Tibial nerve (tissue), 4 donors: ENCODE results near the gene ATG14.

ENCODE experiments used
- EP300 ChIP-seq, 2 donors: sonication (generic); formaldehyde crosslinking; IDR thresholded peaks; one replicate each; pipeline ENCODE4 v1.6.1; 2017; ENCODE audit warnings: antibody characterized with exemption in 2 of 2, mild to moderate bottlenecking in 1 of 2
- POLR2A ChIP-seq, 2 donors: fragments of 450-650 bp; IDR thresholded peaks; one replicate each; pipeline ENCODE4 v1.6.1; 2017; ENCODE audit warnings: antibody characterized with exemption in 2 of 2, mild to moderate bottlenecking in 2 of 2, moderate library complexity in 2 of 2
- TF ChIP-seq, protein P1 (sequence below), 5 experiments: fragments of 200-600 bp in 3 of 5; fragments of 450-650 bp in 2 of 5; sonication (generic) in 3 of 5; IDR thresholded peaks; one replicate each; pipeline ENCODE4 v1.5.1; 2016 to 2019; ENCODE audit warnings: antibody characterized with exemption in 5 of 5, mild to moderate bottlenecking in 3 of 5, moderate library complexity in 2 of 5

DNA sequence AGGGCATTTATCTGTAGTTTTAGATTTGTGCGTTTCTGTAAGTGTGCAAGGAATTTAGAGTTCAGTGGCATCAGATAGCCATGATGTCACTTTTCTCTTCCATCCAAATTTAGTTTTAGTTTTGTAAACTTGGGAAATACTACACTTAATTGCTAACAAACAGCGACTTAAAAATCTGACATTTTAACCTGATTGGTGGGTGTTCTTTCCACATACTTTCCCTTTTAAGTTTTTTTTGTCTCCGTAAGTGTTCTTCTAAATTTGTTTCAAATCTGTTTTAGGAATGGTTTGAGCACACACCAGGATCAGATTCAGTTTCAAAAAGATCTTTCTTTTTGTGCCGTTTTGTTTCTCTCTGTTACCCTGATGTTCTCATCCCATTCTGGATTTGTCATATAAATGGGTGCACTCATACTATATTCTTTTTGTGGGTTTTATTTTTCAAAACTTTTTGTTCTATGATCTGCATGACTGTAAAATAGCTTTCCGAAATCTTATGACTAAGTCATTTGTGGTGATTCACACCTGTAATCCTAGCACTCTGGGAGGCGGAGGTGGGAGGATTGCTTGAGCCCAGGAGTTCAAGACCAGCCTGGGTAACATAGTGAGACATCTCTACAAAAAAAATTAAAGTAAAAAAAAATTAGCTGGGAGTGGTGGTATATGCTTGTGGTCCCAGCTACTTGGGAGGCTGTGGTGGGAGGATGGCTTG is 81.5 kb downstream of the ATG14 start:
- TF ChIP-seq, protein P1, sequence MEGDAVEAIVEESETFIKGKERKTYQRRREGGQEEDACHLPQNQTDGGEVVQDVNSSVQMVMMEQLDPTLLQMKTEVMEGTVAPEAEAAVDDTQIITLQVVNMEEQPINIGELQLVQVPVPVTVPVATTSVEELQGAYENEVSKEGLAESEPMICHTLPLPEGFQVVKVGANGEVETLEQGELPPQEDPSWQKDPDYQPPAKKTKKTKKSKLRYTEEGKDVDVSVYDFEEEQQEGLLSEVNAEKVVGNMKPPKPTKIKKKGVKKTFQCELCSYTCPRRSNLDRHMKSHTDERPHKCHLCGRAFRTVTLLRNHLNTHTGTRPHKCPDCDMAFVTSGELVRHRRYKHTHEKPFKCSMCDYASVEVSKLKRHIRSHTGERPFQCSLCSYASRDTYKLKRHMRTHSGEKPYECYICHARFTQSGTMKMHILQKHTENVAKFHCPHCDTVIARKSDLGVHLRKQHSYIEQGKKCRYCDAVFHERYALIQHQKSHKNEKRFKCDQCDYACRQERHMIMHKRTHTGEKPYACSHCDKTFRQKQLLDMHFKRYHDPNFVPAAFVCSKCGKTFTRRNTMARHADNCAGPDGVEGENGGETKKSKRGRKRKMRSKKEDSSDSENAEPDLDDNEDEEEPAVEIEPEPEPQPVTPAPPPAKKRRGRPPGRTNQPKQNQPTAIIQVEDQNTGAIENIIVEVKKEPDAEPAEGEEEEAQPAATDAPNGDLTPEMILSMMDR (IDR thresholded peaks at IDR 0.05) = no peak
- no peak for TF ChIP-seq POLR2A (IDR thresholded peaks at IDR 0.05)
- TF ChIP-seq EP300 (IDR thresholded peaks at IDR 0.05) = no peak
